IPS-15b (cell line): ENCODE results near the gene EPHX1.

Experiments used
- H3K27me3 ChIP-seq: one replicate; pipeline ENCODE4 v1.6.1; 2013; ENCODE audit warnings: low read length; ENCODE audit not compliant: control insufficient read depth, insufficient read depth
- H3K36me3 ChIP-seq: one replicate; pipeline ENCODE4 v1.6.1; 2013; ENCODE audit warnings: low read length; ENCODE audit not compliant: control insufficient read depth, insufficient read depth
- H3K4me1 ChIP-seq: one replicate; pipeline ENCODE4 v1.6.1; 2013; ENCODE audit warnings: mild to moderate bottlenecking, low read length; ENCODE audit not compliant: control insufficient read depth, insufficient read depth
- H3K4me3 ChIP-seq: one replicate; pipeline ENCODE4 v1.5.1; 2013; ENCODE audit warnings: low read depth, low read length
- H3K9ac ChIP-seq: one replicate; pipeline ENCODE4 v1.6.1; 2013; ENCODE audit warnings: low read depth, mild to moderate bottlenecking, low read length
- H3K9me3 ChIP-seq: one replicate; pipeline ENCODE4 v1.6.1; 2013; ENCODE audit warnings: mild to moderate bottlenecking, low read length; ENCODE audit not compliant: control insufficient read depth, insufficient read depth

The EPHX1 gene

DNA sequence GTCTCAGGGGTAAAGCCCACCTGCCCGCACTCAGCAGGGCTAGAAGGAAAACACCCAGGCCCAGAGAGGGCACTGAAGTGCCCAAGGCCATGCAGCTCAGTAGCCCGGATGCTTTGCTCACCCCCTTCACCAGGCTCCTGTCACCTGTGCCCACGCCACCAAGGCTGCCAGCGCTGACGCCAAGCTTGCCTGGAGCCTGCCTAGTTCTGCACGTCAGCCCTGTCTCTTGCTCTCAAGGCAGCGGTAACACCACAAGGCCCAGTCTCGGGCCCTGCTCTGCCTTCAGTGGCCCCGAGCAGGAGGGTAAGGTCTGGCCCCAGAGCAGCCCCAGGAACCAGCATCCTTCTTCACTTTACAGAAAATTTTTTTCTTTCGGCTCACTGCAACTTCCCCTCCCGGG is 64.5 kb downstream of the EPHX1 start:
- Histone ChIP-seq H3K4me1 (no peaks in the 10 kb centered on the region), H3K27me3 (no peaks in the 10 kb centered on the region), H3K9ac (no peak overlapping the region), H3K9me3 (no peaks in the 10 kb centered on the region), H3K36me3 (peaks cover 12% of the 10 kb centered on the region), H3K4me3 (no peak overlapping the region)

DNA sequence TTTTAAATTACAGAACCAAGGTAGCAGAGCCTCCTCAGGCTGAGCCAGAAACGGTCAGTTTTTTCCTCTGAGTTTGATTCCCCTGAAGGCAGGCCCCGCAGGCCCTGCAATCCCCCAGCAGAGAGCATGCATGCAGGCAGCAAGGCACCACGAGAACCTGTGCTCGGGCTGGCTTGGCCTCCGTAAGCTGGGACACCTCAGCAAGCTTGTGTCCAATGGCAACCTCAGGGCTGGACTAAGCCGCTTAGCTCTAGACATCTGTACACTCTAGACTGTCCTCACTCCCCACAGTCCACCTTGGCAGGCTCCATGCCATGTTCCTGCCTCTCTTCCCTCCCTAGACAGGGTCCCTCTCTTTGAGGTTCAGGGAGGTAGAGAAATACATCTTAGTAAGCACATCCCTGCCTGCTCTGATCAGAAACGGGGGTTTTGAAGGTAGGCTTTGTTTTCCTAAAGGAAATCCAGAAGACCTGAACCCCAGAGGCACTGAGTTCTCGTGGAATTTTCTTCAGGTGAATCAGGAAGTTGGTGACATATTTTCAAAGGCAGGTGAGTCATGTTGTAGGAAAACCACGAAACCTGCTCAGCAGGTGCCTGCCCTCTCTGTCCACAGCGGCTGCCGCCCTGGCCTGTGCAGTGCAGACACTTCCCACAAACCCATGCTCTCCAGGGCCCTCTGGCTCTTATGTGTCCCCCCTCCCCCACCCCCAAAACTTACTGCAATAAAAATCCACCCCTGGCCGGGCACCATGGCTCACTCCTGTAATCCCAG is 65.3 kb downstream of the EPHX1 start:
- no peaks in the 10 kb centered on the region for H3K9me3 ChIP-seq
- H3K9ac ChIP-seq = no peak overlapping the region
- H3K27me3 ChIP-seq = no peaks in the 10 kb centered on the region
- H3K4me3 ChIP-seq = no peak overlapping the region
- H3K36me3 ChIP-seq = peaks cover 12% of the 10 kb centered on the region
- peaks cover 2% of the 10 kb centered on the region for H3K4me1 ChIP-seq

- Histone ChIP-seq H3K9ac (no peak overlapping the region), H3K4me1 (peaks cover 14% of the 10 kb centered on the region), H3K9me3 (no peaks in the 10 kb centered on the region), H3K4me3 (no peak overlapping the region), H3K36me3 (peaks cover 12% of the 10 kb centered on the region), H3K27me3 (no peaks in the 10 kb centered on the region)
Measured at GRCh38 chr1:225876900-225877510, 67.1 kb downstream of the EPHX1 start.

GRCh38 chr1:225877580-225877979 is 67.7 kb downstream of the EPHX1 start:
- Histone ChIP-seq H3K4me1 (peaks cover 14% of the 10 kb centered on the region), H3K9ac (no peak overlapping the region), H3K9me3 (no peaks in the 10 kb centered on the region), H3K4me3 (no peak overlapping the region), H3K36me3 (peaks cover 12% of the 10 kb centered on the region), H3K27me3 (no peaks in the 10 kb centered on the region)

DNA sequence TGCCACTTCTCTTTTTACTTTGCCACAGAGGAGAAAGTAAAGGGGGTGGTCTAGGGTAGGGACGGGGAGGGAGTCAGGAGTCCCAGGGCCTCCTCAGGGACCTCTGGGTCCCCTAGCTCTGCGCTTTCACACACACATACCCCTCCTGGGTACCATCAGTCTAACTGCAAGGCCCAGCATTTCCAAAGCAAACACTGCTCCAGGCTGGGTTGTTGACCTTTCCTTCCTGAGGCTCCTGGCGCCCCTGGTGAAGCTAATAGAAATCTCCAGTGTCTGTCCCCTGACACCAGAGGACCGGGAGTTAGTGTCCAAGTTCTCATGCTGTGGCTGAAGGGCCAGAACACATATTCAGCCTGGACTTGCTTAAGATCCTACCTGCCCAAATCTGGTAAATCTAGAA is 68.4 kb downstream of the EPHX1 start:
- peaks cover 14% of the 10 kb centered on the region for H3K4me1 ChIP-seq
- no peak overlapping the region for H3K9ac ChIP-seq
- H3K27me3 ChIP-seq = no peaks in the 10 kb centered on the region
- peaks cover 12% of the 10 kb centered on the region for H3K36me3 ChIP-seq
- H3K9me3 ChIP-seq = no peaks in the 10 kb centered on the region
- no peak overlapping the region for H3K4me3 ChIP-seq

- Histone ChIP-seq H3K36me3 (peaks cover 6% of the 10 kb centered on the region), H3K27me3 (no peaks in the 10 kb centered on the region), H3K4me1 (peaks cover 14% of the 10 kb centered on the region), H3K9ac (no peak overlapping the region), H3K9me3 (no peaks in the 10 kb centered on the region), H3K4me3 (no peak overlapping the region)
Measured at GRCh38 chr1:225879521-225880221, 69.7 kb downstream of the EPHX1 start.

DNA sequence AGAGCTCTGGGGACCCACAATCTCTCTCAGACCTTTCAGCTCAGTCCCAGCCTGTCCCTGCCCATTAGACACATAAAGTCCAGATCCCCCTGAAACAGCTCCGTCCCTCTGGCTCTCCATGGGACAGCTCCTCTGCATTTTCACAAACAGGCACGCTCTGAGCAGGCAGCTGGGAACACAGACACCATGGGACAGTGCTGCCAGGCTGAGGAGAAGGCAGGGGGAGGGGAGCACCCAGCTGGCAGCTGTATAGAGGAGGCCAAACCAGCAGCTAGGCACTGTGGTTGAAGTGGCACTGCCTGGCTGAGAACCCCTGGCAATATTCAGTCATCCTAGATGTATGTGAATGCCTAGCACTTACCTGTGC is 70.3 kb downstream of the EPHX1 start:
- H3K4me3 ChIP-seq = no peak overlapping the region
- H3K9ac ChIP-seq = peak overlapping the region; percentile 9
- no peaks in the 10 kb centered on the region for H3K27me3 ChIP-seq
- no peaks in the 10 kb centered on the region for H3K9me3 ChIP-seq
- peaks cover 6% of the 10 kb centered on the region for H3K36me3 ChIP-seq
- H3K4me1 ChIP-seq = peaks cover 14% of the 10 kb centered on the region

GRCh38 chr1:225880636-225881035 is 70.7 kb downstream of the EPHX1 start:
- no peak overlapping the region for H3K9ac ChIP-seq
- H3K4me3 ChIP-seq = peak overlapping the region; percentile 78
- H3K4me1 ChIP-seq = peaks cover 14% of the 10 kb centered on the region
- no peaks in the 10 kb centered on the region for H3K27me3 ChIP-seq
- no peaks in the 10 kb centered on the region for H3K9me3 ChIP-seq
- peaks cover 6% of the 10 kb centered on the region for H3K36me3 ChIP-seq

DNA sequence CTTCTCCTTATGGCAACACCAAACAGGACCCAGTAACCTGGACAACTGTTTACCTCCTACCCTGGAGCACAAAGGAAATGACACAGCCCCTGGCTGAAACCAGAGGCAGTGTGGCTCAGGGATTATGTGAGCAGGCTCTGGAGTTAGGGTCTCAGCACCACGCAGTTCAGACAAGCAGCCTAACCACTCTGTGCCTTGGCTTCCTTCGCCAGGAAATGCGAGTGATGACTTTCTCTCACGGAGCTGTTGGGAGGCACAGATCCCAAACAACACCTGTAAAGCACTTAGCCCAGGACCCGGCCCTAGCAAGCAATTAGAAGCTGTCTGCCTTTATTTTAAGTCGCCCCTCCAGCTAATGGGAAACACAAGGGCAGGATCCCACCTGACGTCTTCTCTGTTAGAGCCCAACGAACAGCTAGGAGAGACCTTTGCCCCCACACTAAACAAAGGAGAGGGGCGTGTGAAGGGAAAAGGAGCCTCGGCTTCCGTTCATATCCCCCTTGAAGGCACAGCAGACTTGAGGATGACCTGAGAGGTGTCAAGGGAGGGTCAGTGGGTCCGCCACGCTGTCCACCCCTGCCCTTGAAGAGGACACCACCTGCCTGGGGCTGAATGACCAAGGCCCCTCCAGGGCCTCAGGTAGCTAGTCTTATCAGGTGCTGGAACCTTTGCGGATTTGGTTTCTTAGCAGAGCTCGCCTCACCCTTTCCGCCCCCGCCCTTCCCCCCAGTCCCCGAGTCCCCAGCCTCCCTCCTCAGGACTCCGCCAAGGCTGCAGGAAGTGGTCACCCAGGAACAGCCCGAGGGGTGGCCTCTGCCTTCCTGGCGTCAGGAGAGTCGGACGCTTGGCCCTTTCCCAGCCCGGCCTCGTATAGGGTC is 71.4 kb downstream of the EPHX1 start:
- no peaks in the 10 kb centered on the region for H3K9me3 ChIP-seq
- peak overlapping the region; percentile 78 for H3K4me3 ChIP-seq
- no peaks in the 10 kb centered on the region for H3K27me3 ChIP-seq
- peaks cover 6% of the 10 kb centered on the region for H3K36me3 ChIP-seq
- H3K9ac ChIP-seq = peak overlapping the region; percentile 73
- H3K4me1 ChIP-seq = peaks cover 14% of the 10 kb centered on the region

- H3K4me1 ChIP-seq = peaks cover 14% of the 10 kb centered on the region
- H3K36me3 ChIP-seq = peaks cover 5% of the 10 kb centered on the region
- peak within 1 kb of the TSS; percentile 78 for H3K4me3 ChIP-seq
- H3K9ac ChIP-seq = peak within 1 kb of the TSS; percentile 87
- H3K27me3 ChIP-seq = no peaks in the 10 kb centered on the region
- H3K9me3 ChIP-seq = no peaks in the 10 kb centered on the region
Measured at GRCh38 chr1:225881959-225882693, 72.2 kb downstream of the EPHX1 start, which contains the start of gene TMEM63A. TSS of gene TMEM63A (minus strand) at chr1:225882380. CDS start at chr1:225877580, 4,800 bp downstream.
